ENCODE data around the gene TMC7.

DNA sequence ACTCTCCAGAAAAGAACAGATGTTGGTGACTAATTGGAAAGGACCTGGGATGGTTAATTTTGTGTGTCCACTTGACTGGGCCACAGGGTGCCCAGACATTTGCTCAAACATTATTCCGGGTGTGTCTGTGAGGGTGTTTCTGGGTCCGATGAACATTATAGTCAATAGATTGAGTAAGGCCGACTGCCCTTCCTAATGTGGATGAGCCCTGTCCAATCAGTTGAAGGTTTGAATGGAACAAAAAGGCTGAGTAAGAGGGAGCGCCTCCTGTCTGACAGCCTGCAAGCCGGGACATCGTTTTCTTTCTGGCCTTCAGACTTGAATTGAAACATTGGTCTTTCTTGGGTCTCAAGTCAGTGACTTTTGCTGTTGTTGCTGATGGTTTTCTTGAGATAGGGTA, 107.2 kb downstream of the TMC7 start:
- TF ChIP-seq, protein P1, sequence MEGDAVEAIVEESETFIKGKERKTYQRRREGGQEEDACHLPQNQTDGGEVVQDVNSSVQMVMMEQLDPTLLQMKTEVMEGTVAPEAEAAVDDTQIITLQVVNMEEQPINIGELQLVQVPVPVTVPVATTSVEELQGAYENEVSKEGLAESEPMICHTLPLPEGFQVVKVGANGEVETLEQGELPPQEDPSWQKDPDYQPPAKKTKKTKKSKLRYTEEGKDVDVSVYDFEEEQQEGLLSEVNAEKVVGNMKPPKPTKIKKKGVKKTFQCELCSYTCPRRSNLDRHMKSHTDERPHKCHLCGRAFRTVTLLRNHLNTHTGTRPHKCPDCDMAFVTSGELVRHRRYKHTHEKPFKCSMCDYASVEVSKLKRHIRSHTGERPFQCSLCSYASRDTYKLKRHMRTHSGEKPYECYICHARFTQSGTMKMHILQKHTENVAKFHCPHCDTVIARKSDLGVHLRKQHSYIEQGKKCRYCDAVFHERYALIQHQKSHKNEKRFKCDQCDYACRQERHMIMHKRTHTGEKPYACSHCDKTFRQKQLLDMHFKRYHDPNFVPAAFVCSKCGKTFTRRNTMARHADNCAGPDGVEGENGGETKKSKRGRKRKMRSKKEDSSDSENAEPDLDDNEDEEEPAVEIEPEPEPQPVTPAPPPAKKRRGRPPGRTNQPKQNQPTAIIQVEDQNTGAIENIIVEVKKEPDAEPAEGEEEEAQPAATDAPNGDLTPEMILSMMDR (IDR thresholded peaks at IDR 0.05): no peak
- TF ChIP-seq POLR2A (IDR thresholded peaks at IDR 0.05): no peak

Data from testis (tissue), 2 donors.